Measurements from ENCODE around the gene TACR1.
"Not testable (repeated sequence)": the region's sequence is repeated elsewhere in the genome, so short reads cannot be mapped to it uniquely, and the experiment has no call there.

TACR1 gene

GRCh38 chr2:75157435-75157834 lies 41.9 kb downstream of the TACR1 start:
- Histone ChIP-seq H3F3A (ENCODE audit: insufficient read depth, low read length) (no peaks in the 10 kb centered on the region), H3K27me3 (replicated peaks; ENCODE audit: insufficient read depth, low read length) (no peaks in the 10 kb centered on the region), H3K4me3 (ENCODE audit: low read length) (no peak overlapping the region), H3K36me3 (replicated peaks; ENCODE audit: insufficient read depth, low read length) (no peaks in the 10 kb centered on the region), H3K9ac (ENCODE audit: low read length) (no peak overlapping the region), H4K20me1 (ENCODE audit: insufficient read depth, low read length) (no peaks in the 10 kb centered on the region), H3K9me2 (replicated peaks; ENCODE audit: insufficient read depth, low read length) (no peaks in the 10 kb centered on the region), H2AFZ (ENCODE audit: low read length) (no peak overlapping the region), H3K79me2 (ENCODE audit: low read length) (no peaks in the 10 kb centered on the region), H3K4me2 (ENCODE audit: low read depth, low read length) (no peak overlapping the region), H3K4me1 (ENCODE audit: low read length) (no peaks in the 10 kb centered on the region), H3K27ac (ENCODE audit: low read length) (no peak overlapping the region), H3K9me3 (replicated peaks; ENCODE audit: insufficient read depth, low read length) (no peaks in the 10 kb centered on the region)
- no peak for DNase-seq
- TF ChIP-seq, protein P1, sequence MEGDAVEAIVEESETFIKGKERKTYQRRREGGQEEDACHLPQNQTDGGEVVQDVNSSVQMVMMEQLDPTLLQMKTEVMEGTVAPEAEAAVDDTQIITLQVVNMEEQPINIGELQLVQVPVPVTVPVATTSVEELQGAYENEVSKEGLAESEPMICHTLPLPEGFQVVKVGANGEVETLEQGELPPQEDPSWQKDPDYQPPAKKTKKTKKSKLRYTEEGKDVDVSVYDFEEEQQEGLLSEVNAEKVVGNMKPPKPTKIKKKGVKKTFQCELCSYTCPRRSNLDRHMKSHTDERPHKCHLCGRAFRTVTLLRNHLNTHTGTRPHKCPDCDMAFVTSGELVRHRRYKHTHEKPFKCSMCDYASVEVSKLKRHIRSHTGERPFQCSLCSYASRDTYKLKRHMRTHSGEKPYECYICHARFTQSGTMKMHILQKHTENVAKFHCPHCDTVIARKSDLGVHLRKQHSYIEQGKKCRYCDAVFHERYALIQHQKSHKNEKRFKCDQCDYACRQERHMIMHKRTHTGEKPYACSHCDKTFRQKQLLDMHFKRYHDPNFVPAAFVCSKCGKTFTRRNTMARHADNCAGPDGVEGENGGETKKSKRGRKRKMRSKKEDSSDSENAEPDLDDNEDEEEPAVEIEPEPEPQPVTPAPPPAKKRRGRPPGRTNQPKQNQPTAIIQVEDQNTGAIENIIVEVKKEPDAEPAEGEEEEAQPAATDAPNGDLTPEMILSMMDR (IDR thresholded peaks at IDR 0.05; ENCODE audit: low read length) = no peak
- TF ChIP-seq EZH2phosphoT487 (IDR thresholded peaks at IDR 0.05; ENCODE audit: low read length) (no peak), EZH2 (optimal IDR thresholded peaks at IDR 0.05; ENCODE audit: low read depth, low read length) (no peak)

GRCh38 chr2:75155115-75155514 lies 44.2 kb downstream of the TACR1 start:
- no peak overlapping the region for H2AFZ ChIP-seq (ENCODE audit: low read length)
- H3K36me3 ChIP-seq (replicated peaks; ENCODE audit: insufficient read depth, low read length) = no peaks in the 10 kb centered on the region
- H3K4me2 ChIP-seq (ENCODE audit: low read depth, low read length) = no peak overlapping the region
- H3K79me2 ChIP-seq (ENCODE audit: low read length) = no peaks in the 10 kb centered on the region
- H3K9me2 ChIP-seq (replicated peaks; ENCODE audit: insufficient read depth, low read length) = no peaks in the 10 kb centered on the region
- no peaks in the 10 kb centered on the region for H4K20me1 ChIP-seq (ENCODE audit: insufficient read depth, low read length)
- H3F3A ChIP-seq (ENCODE audit: insufficient read depth, low read length) = no peaks in the 10 kb centered on the region
- H3K27ac ChIP-seq (ENCODE audit: low read length) = no peak overlapping the region
- H3K4me1 ChIP-seq (ENCODE audit: low read length) = no peaks in the 10 kb centered on the region
- DNase-seq = no peak
- TF ChIP-seq EZH2 (optimal IDR thresholded peaks at IDR 0.05; ENCODE audit: low read depth, low read length) (no peak), EZH2phosphoT487 (IDR thresholded peaks at IDR 0.05; ENCODE audit: low read length) (no peak)
- TF ChIP-seq, protein P1 (IDR thresholded peaks at IDR 0.05; ENCODE audit: low read length) = no peak
- no peak overlapping the region for H3K4me3 ChIP-seq (ENCODE audit: low read length)
- no peaks in the 10 kb centered on the region for H3K27me3 ChIP-seq (replicated peaks; ENCODE audit: insufficient read depth, low read length)
- no peaks in the 10 kb centered on the region for H3K9me3 ChIP-seq (replicated peaks; ENCODE audit: insufficient read depth, low read length)
- H3K9ac ChIP-seq (ENCODE audit: low read length) = no peak overlapping the region

GRCh38 chr2:75153221-75153620 lies 46.1 kb downstream of the TACR1 start:
- DNase-seq = no peak
- no peak overlapping the region for H2AFZ ChIP-seq (ENCODE audit: low read length)
- no peaks in the 10 kb centered on the region for H3K9me3 ChIP-seq (replicated peaks; ENCODE audit: insufficient read depth, low read length)
- no peaks in the 10 kb centered on the region for H3K9me2 ChIP-seq (replicated peaks; ENCODE audit: insufficient read depth, low read length)
- no peaks in the 10 kb centered on the region for H3K36me3 ChIP-seq (replicated peaks; ENCODE audit: insufficient read depth, low read length)
- H3F3A ChIP-seq (ENCODE audit: insufficient read depth, low read length) = no peaks in the 10 kb centered on the region
- TF ChIP-seq, protein P1 (IDR thresholded peaks at IDR 0.05; ENCODE audit: low read length) = no peak
- no peak for TF ChIP-seq EZH2phosphoT487 (IDR thresholded peaks at IDR 0.05; ENCODE audit: low read length)
- TF ChIP-seq EZH2 (optimal IDR thresholded peaks at IDR 0.05; ENCODE audit: low read depth, low read length) = no peak
- no peak overlapping the region for H3K27ac ChIP-seq (ENCODE audit: low read length)
- H3K4me2 ChIP-seq (ENCODE audit: low read depth, low read length) = no peak overlapping the region
- H4K20me1 ChIP-seq (ENCODE audit: insufficient read depth, low read length) = no peaks in the 10 kb centered on the region
- H3K27me3 ChIP-seq (replicated peaks; ENCODE audit: insufficient read depth, low read length) = no peaks in the 10 kb centered on the region
- no peak overlapping the region for H3K9ac ChIP-seq (ENCODE audit: low read length)
- no peaks in the 10 kb centered on the region for H3K4me1 ChIP-seq (ENCODE audit: low read length)
- H3K79me2 ChIP-seq (ENCODE audit: low read length) = no peaks in the 10 kb centered on the region
- H3K4me3 ChIP-seq (ENCODE audit: low read length) = no peak overlapping the region

DNA sequence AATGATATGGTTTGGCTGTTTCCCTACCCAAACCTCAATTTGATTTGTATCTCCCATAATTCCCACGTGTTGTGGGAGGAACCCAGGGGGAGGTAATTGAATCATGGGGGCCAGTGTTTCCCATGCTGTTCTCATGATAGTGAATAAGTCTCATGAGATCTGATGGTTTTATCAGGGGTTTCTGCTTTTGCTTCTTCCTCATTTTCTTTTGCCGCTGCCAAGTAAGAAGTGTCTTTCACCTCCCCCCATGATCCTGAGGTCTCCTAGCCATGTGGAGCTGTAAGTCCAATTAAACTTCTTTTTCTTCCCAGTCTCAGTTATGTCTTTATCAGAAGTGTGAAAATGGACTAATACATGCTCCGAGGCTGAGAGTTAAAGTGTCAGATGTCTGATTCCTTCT lies 47.1 kb downstream of the TACR1 start:
- not testable (repeated sequence) for H3K27me3 ChIP-seq (replicated peaks; ENCODE audit: insufficient read depth, low read length); DNase-seq; H3K9me3 ChIP-seq (replicated peaks; ENCODE audit: insufficient read depth, low read length); H3K4me1 ChIP-seq (ENCODE audit: low read length); H3K4me3 ChIP-seq (ENCODE audit: low read length); H3K79me2 ChIP-seq (ENCODE audit: low read length); H3K27ac ChIP-seq (ENCODE audit: low read length); H3K9me2 ChIP-seq (replicated peaks; ENCODE audit: insufficient read depth, low read length); H3K4me2 ChIP-seq (ENCODE audit: low read depth, low read length); H3K36me3 ChIP-seq (replicated peaks; ENCODE audit: insufficient read depth, low read length); H3K9ac ChIP-seq (ENCODE audit: low read length); H3F3A ChIP-seq (ENCODE audit: insufficient read depth, low read length); H2AFZ ChIP-seq (ENCODE audit: low read length); H4K20me1 ChIP-seq (ENCODE audit: insufficient read depth, low read length)

DNA sequence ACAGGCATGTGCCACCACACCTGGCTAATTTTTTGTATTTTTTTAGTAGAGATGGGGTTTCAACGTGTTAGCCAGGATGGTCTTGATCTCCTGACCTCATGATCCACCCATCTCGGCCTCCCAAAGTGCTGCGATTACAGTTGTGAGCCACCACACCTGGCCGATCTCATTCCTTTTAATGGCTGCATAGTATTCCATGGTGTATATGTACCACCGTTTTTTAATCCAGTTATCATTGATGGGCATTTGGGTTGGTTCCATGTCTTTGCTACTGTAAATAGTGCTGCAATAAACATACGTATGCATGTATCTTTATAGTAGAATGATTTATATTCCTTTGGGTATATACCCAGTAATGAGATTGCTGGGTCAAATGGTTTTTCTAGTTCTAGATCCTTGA lies 51.4 kb downstream of the TACR1 start:
- not testable (repeated sequence) for H3K36me3 ChIP-seq (replicated peaks; ENCODE audit: insufficient read depth, low read length); H3K27ac ChIP-seq (ENCODE audit: low read length); DNase-seq

More for the DNA sequence above, 51.4 kb downstream of the TACR1 start:
- H3K9me2 ChIP-seq (replicated peaks; ENCODE audit: insufficient read depth, low read length); H3K4me1 ChIP-seq (ENCODE audit: low read length); H3K9me3 ChIP-seq (replicated peaks; ENCODE audit: insufficient read depth, low read length); H3F3A ChIP-seq (ENCODE audit: insufficient read depth, low read length); H3K9ac ChIP-seq (ENCODE audit: low read length); H4K20me1 ChIP-seq (ENCODE audit: insufficient read depth, low read length); H3K27me3 ChIP-seq (replicated peaks; ENCODE audit: insufficient read depth, low read length); H3K4me3 ChIP-seq (ENCODE audit: low read length); H2AFZ ChIP-seq (ENCODE audit: low read length); H3K79me2 ChIP-seq (ENCODE audit: low read length); H3K4me2 ChIP-seq (ENCODE audit: low read depth, low read length): not testable (repeated sequence)
